ENCODE data around the gene BARX2. TPM values are rescaled to one million over a fixed set of nuclear protein-coding genes. Genes with fewer than 3 reads are reported as not detected.
"Not testable (repeated sequence)": the region's sequence is repeated elsewhere in the genome, so short reads cannot be mapped to it uniquely, and the experiment has no call there.

The BARX2 gene, protein sequence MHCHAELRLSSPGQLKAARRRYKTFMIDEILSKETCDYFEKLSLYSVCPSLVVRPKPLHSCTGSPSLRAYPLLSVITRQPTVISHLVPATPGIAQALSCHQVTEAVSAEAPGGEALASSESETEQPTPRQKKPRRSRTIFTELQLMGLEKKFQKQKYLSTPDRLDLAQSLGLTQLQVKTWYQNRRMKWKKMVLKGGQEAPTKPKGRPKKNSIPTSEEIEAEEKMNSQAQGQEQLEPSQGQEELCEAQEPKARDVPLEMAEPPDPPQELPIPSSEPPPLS
- not detected in 2 replicates for total RNA-seq (2014; rRNA removed; shearing (Covaris generic))

- H3K27me3 ChIP-seq (ENCODE audit: control insufficient read depth, insufficient read depth, low read length), result peaks cover 64% of the 10 kb centered on the region
- peak within 1 kb of the TSS; percentile 42 for H3K4me3 ChIP-seq (ENCODE audit: insufficient read depth, low read depth, low read length)
- H3K36me3 ChIP-seq (replicated peaks; ENCODE audit: control insufficient read depth, insufficient read depth, low read length), result no peaks in the 10 kb centered on the region
- peak; percentile 84 for DNase-seq
Measured at GRCh38 chr11:129375751-129376657, at the start of gene BARX2. TSS of gene BARX2 (plus strand) at chr11:129375848. CDS start at chr11:129376036, 188 bp downstream.

DNA sequence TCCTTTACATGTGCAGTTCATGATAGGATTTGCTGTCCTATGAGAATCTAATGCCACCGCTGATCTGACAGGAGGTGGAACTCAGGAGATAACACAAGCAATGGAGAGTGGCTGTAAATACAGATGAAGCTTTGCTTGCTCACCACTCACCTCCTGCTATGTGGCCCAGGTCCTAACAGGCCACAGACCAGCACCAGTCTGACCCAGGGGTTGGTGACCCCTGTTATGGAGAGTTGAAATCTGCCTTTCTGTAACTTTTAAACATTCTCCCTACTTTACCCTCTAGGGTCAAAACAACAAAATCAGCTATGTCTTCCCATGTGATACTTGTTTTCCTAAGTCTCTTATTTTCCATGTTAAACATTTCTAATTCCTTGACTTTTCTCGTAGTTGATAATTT, 48.7 kb upstream of the BARX2 start:
- DNase-seq, result no peak
- Histone ChIP-seq H3K36me3 (replicated peaks; ENCODE audit: control insufficient read depth, insufficient read depth, low read length) (no peaks in the 10 kb centered on the region), H3K27me3 (ENCODE audit: control insufficient read depth, insufficient read depth, low read length) (no peaks in the 10 kb centered on the region), H3K4me3 (ENCODE audit: insufficient read depth, low read depth, low read length) (no peak overlapping the region)

- not testable (repeated sequence) for H3K36me3 ChIP-seq (replicated peaks; ENCODE audit: control insufficient read depth, insufficient read depth, low read length)
Measured at GRCh38 chr11:129327708-129328107, 47.9 kb upstream of the BARX2 start.

GRCh38 chr11:129328756-129329155, 46.9 kb upstream of the BARX2 start:
- H3K4me3 ChIP-seq (ENCODE audit: insufficient read depth, low read depth, low read length), result no peak overlapping the region
- no peak for DNase-seq
- no peaks in the 10 kb centered on the region for H3K27me3 ChIP-seq (ENCODE audit: control insufficient read depth, insufficient read depth, low read length)
- H3K36me3 ChIP-seq (replicated peaks; ENCODE audit: control insufficient read depth, insufficient read depth, low read length), result no peaks in the 10 kb centered on the region

More at GRCh38 chr11:129327708-129328107, 47.9 kb upstream of the BARX2 start:
- H3K4me3 ChIP-seq (ENCODE audit: insufficient read depth, low read depth, low read length); DNase-seq; H3K27me3 ChIP-seq (ENCODE audit: control insufficient read depth, insufficient read depth, low read length): not testable (repeated sequence)

DNA sequence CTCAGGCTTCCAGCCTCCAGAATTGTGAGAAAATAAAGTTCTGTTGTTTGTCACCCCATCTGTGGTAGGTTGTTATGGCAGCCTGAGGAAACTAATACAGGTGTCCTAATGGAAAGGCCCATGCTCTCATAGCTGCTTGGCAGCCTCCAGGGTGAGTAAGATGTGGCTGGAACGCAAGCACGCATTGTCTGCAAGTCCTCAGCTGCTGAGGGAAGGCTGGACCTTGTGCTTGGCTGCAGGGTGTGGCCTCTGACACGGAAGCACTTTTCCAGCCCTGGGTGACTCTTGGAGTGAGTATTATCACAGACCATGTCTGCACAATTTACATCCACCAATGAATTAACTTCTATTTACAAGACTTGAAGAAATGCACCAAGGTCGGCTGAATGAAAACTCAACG, 44.4 kb upstream of the BARX2 start:
- no peak overlapping the region for H3K4me3 ChIP-seq (ENCODE audit: insufficient read depth, low read depth, low read length)
- no peaks in the 10 kb centered on the region for H3K36me3 ChIP-seq (replicated peaks; ENCODE audit: control insufficient read depth, insufficient read depth, low read length)
- DNase-seq, result no peak
- H3K27me3 ChIP-seq (ENCODE audit: control insufficient read depth, insufficient read depth, low read length), result no peaks in the 10 kb centered on the region

DNA sequence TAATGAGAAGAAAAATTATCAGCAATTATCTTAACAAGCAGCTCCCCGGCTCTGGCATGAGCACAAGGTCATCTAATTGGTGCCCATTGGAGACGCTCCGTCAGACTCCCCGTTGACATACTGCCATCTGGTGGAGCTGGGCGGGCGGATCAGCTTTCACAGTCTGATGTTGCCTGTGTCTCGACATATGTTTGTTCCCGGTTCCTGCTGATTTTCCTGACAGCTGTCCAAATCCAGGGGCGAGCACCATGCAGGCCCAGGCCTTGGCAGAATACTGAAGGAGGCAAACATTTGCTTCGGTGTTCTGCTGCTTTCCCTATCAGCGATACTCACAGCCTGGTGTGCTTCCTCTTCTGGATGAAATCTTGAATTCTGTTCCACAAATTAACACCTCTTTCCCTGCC, 43.8 kb upstream of the BARX2 start:
- Histone ChIP-seq H3K36me3 (replicated peaks; ENCODE audit: control insufficient read depth, insufficient read depth, low read length) (no peaks in the 10 kb centered on the region), H3K4me3 (ENCODE audit: insufficient read depth, low read depth, low read length) (no peak overlapping the region), H3K27me3 (ENCODE audit: control insufficient read depth, insufficient read depth, low read length) (no peaks in the 10 kb centered on the region)
- DNase-seq, result peak; percentile 67

DNA sequence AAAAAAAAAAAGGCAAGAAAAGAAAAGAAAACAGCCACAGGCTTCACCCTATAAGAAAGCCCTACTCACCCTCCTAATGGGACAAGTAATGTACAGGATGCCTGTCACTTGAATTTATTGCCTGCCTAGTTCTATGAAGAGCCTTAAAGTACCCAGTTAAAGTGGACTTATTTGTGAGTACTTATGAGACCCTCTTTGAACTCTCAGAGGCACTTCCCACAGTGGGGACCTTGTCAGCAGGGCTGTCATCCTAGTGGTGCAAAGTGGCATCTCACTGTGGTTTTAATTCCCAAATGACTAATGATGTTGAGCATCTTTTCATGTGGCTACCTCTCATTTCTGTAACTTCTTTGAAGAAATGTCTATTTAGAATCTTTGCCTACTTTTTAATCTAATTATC, 41.8 kb upstream of the BARX2 start:
- H3K4me3 ChIP-seq (ENCODE audit: insufficient read depth, low read depth, low read length), result no peak overlapping the region
- no peaks in the 10 kb centered on the region for H3K36me3 ChIP-seq (replicated peaks; ENCODE audit: control insufficient read depth, insufficient read depth, low read length)
- no peak for DNase-seq
- H3K27me3 ChIP-seq (ENCODE audit: control insufficient read depth, insufficient read depth, low read length), result no peaks in the 10 kb centered on the region

- not testable (repeated sequence) for H3K36me3 ChIP-seq (replicated peaks; ENCODE audit: control insufficient read depth, insufficient read depth, low read length); H3K27me3 ChIP-seq (ENCODE audit: control insufficient read depth, insufficient read depth, low read length); DNase-seq
- peak overlapping the region; percentile 28 for H3K4me3 ChIP-seq (ENCODE audit: insufficient read depth, low read depth, low read length)
Measured at GRCh38 chr11:129344301-129344940, 31.2 kb upstream of the BARX2 start.

DNA sequence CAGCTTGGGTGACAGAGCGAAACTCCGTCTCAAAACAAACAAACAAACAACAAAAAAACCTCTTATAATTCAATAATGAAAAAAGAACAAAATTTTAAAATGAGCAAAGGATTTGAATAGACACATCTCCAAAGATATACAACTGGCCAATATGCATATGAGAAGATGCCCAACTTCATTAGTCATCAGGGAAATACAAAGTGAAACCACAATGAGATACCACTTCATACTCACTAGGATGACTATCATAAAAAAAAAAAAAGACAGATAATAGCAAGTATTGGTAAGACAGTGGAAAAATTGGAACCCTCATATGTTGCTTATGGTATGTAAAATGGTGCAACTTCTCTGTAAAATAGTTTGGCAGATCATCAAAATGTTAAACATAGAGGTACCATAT, 28.7 kb upstream of the BARX2 start:
- DNase-seq, result no peak
- Histone ChIP-seq H3K36me3 (replicated peaks; ENCODE audit: control insufficient read depth, insufficient read depth, low read length) (no peaks in the 10 kb centered on the region), H3K4me3 (ENCODE audit: insufficient read depth, low read depth, low read length) (no peak overlapping the region), H3K27me3 (ENCODE audit: control insufficient read depth, insufficient read depth, low read length) (no peaks in the 10 kb centered on the region)

GRCh38 chr11:129348813-129349212, 26.8 kb upstream of the BARX2 start:
- DNase-seq, result no peak
- Histone ChIP-seq H3K36me3 (replicated peaks; ENCODE audit: control insufficient read depth, insufficient read depth, low read length) (no peaks in the 10 kb centered on the region), H3K4me3 (ENCODE audit: insufficient read depth, low read depth, low read length) (no peak overlapping the region), H3K27me3 (ENCODE audit: control insufficient read depth, insufficient read depth, low read length) (no peaks in the 10 kb centered on the region)

DNA sequence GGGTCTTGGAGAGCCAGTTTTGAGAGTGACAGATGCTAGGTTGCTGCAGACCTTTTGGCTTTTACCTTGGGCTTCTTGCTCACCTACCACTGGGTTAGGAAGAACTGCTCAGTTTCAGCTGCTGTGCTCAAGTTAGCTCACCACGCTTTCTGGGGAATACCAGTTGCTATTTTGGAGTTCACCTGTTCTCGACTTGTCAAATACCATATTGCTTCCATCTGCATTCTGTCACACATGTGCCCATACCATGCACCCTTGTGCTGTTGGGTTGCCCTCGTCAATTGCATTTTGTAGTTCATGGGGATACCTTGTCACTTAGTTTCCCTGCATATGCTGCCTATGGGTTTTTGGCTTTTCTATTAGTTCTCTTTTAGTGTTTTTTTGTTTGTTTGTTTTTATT, 23.0 kb upstream of the BARX2 start:
- H3K27me3 ChIP-seq (ENCODE audit: control insufficient read depth, insufficient read depth, low read length), result no peaks in the 10 kb centered on the region
- no peak overlapping the region for H3K4me3 ChIP-seq (ENCODE audit: insufficient read depth, low read depth, low read length)
- no peaks in the 10 kb centered on the region for H3K36me3 ChIP-seq (replicated peaks; ENCODE audit: control insufficient read depth, insufficient read depth, low read length)
- DNase-seq, result no peak

DNA sequence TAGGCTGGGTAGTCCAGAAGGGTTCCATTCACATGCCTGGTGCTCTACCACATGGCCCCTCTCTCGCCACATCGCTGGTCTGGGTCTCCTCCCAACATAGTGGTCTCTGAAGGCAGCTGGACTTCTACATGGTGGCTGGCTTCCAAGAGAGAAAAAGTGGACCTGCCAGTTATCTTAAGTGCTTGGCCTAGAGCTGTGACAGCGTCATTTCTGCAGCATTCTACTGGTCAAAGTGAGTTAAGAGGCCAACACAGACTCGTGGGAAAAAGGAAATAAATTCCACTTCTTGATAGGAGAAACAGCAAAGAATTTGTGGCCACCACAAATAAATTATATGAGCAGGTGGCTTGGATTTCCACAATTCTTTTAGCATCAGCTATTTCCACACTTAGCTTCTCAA, 21.0 kb upstream of the BARX2 start:
- Histone ChIP-seq H3K36me3 (replicated peaks; ENCODE audit: control insufficient read depth, insufficient read depth, low read length) (no peaks in the 10 kb centered on the region), H3K27me3 (ENCODE audit: control insufficient read depth, insufficient read depth, low read length) (no peaks in the 10 kb centered on the region), H3K4me3 (ENCODE audit: insufficient read depth, low read depth, low read length) (no peak overlapping the region)
- DNase-seq, result no peak

- no peaks in the 10 kb centered on the region for H3K27me3 ChIP-seq (ENCODE audit: control insufficient read depth, insufficient read depth, low read length)
- H3K36me3 ChIP-seq (replicated peaks; ENCODE audit: control insufficient read depth, insufficient read depth, low read length), result no peaks in the 10 kb centered on the region
- no peak overlapping the region for H3K4me3 ChIP-seq (ENCODE audit: insufficient read depth, low read depth, low read length)
- no peak for DNase-seq
Measured at GRCh38 chr11:129359748-129360147, 15.9 kb upstream of the BARX2 start.

- peak; percentile 74 for DNase-seq
- no peaks in the 10 kb centered on the region for H3K36me3 ChIP-seq (replicated peaks; ENCODE audit: control insufficient read depth, insufficient read depth, low read length)
- no peak overlapping the region for H3K4me3 ChIP-seq (ENCODE audit: insufficient read depth, low read depth, low read length)
- peaks cover 2% of the 10 kb centered on the region for H3K27me3 ChIP-seq (ENCODE audit: control insufficient read depth, insufficient read depth, low read length)
Measured at GRCh38 chr11:129364143-129364654, 11.4 kb upstream of the BARX2 start.
